ENCODE measurements around the gene NHEJ1.

NHEJ1 gene

GRCh38 chr2:219082332-219082958 lies 78.2 kb downstream of the NHEJ1 start:
- DNase-seq = no peak

- no peak for DNase-seq
Measured at GRCh38 chr2:219081701-219082331, 78.8 kb downstream of the NHEJ1 start.

- DNase-seq = no peak
Measured at GRCh38 chr2:219081096-219081495, 79.5 kb downstream of the NHEJ1 start.

- no peak for DNase-seq
Measured at GRCh38 chr2:219079417-219079816, 81.2 kb downstream of the NHEJ1 start.

- DNase-seq = no peak
Measured at GRCh38 chr2:219078951-219079350, 81.7 kb downstream of the NHEJ1 start.

- DNase-seq = no peak
Measured at GRCh38 chr2:219078126-219078525, 82.5 kb downstream of the NHEJ1 start.

- DNase-seq = no peak
Measured at GRCh38 chr2:219076253-219076652, 84.4 kb downstream of the NHEJ1 start.

- peak; percentile 23 for DNase-seq
Measured at GRCh38 chr2:219073413-219074129, 87.0 kb downstream of the NHEJ1 start.

- DNase-seq = no peak
Measured at GRCh38 chr2:219072741-219073250, 87.8 kb downstream of the NHEJ1 start.

GRCh38 chr2:219071131-219071816 lies 89.3 kb downstream of the NHEJ1 start:
- no peak for DNase-seq

- DNase-seq = no peak
Measured at GRCh38 chr2:219065484-219065883, 95.1 kb downstream of the NHEJ1 start.

- DNase-seq = no peak
Measured at GRCh38 chr2:219062081-219062480, 98.5 kb downstream of the NHEJ1 start.

- DNase-seq = peak; percentile 36
Measured at GRCh38 chr2:219060821-219061791, 99.5 kb downstream of the NHEJ1 start, which contains the start of gene IHH. TSS of gene IHH (minus strand) at chr2:219060921. CDS start at chr2:219060467, 454 bp downstream.

- DNase-seq = peak; percentile 34
Measured at GRCh38 chr2:219059725-219060682, 100.6 kb downstream of the NHEJ1 start.

- DNase-seq = no peak
Measured at GRCh38 chr2:219059375-219059724, 101.3 kb downstream of the NHEJ1 start.

GRCh38 chr2:219058541-219059374 lies 101.9 kb downstream of the NHEJ1 start:
- DNase-seq = peak; percentile 13

- peak; percentile 87 for DNase-seq
Measured at GRCh38 chr2:219057709-219058540, 102.7 kb downstream of the NHEJ1 start.

GRCh38 chr2:219056896-219057708 lies 103.5 kb downstream of the NHEJ1 start:
- no peak for DNase-seq

All from activated CD4-positive, alpha-beta T cell treated with anti-CD3 and anti-CD28 coated beads for 48 hours (primary cell).